GM18511 (cell line): ENCODE results near the gene CLCC1.

Source experiments
- ATAC-seq: cut with Tn5 transposase; IDR thresholded peaks from one replicate; pipeline ENCODE4 v1.9.1; 2021; ENCODE audit warnings: mild to moderate bottlenecking, moderate library complexity; ENCODE audit not compliant: unreplicated experiment

The CLCC1 gene

DNA sequence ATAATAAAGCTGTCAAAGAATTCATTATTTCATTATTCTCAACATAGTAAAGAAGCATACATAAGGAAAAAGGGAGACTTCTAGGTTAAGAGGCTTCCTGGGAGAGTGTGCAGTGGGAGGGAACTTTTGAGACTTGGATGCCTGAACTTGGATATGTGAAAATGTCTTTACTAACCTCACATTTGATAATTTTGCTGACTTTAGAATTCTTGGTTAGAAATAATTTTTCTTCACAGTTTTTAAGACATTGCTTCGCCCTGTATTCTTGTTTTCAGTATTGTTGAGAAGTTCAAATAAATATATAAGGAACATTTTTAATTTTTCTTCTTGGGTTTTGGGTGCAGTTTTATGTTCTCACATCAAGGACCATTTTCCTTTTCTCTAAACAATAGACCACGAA is 46.5 kb downstream of the CLCC1 start:
- no peak for ATAC-seq
